Activated CD8-positive, alpha-beta memory T cell treated with anti-CD3 and anti-CD28 coated beads, Interleukin-2, amount 50 U/mL, for 1 hour (primary cell): ENCODE data around the gene RHOH.

Experiments
- DNase-seq: peaks from one replicate; pipeline ENCODE4 v3.0.0-alpha.2; 2020; ENCODE audit errors: extremely low read depth

The RHOH gene

DNA sequence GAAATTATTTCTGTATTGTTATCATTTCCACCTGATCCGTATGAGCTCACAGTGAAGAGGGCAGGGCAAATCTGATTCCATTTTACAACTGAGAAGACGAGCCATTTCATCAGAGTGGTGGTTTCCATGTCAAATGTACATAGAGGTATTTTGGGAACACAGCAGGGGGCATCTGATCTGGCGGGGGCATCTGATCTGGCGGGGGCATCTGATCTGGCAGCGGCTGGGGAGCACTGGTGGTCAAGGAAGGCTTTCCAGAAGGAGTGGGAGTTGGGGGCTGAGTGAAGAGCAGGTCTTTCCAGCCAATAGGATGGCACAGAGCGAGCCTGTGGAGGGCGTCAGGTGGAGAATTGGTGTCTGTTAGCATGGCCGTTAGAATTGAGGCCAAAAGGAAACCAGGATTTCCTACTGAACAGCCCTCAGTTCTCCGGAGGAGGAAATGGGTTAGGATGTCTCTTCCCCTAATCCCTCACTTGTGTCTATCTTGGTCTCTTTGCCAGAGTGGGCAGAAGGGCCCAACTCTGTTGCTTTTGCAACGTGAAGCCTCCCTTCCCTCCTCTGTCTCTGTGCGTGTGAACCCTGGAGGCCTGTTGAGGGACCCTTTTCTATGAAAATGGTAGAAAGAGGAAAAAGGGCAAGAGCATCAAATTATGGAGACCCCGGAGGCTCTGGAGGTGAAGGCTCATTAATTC, 41.3 kb downstream of the RHOH start:
- no peak for DNase-seq

GRCh38 chr4:40238700-40239548, 42.1 kb downstream of the RHOH start:
- DNase-seq: peak; percentile 65

DNA sequence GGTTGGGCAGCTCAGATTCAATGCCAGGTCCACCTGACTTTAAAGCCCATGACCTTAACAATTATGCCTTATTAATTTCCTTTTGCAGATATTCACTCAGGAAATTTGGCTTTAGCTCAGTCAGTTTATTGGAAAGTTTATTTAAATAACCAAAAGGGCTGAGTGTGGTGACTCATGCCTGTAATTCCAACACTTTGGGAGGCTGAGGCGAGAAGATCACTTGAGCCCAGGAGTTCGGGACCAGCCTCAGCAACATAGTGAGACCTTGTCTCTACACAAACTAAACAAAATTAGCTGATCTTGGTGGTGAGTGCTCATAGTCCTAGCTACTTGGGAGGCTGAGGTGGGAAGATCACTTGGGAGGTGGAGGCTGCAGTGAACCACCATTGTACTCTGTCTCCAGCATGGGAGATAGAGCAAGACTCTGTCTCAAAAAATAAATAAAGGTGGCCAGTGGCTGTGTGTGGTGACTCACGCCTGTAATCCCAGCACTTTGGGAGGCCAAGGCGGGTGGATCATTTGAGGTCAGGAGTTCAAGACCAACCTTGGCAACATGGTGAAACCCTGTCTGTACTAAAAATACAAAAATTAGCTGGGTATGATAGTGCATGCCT, 43.3 kb downstream of the RHOH start:
- DNase-seq: no peak

DNA sequence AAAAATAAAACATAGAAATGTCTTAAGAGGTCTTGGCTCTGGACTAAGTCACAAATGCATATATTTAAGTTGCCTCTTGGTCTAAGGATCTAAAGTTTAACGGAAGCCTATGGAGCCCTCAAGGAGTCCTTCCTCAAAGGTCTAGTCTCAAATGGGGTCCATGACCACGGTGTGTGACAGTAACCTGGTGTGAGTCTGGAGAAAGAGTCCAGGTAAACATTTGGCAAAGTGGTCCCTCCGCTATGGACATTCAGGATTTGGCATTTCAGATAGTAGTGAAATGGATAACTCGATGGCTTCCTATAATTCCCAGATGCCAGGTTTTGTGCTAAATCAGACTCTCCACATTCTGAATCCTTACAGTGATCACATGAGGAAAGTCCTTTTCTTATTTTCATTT, 44.2 kb downstream of the RHOH start:
- DNase-seq: no peak

GRCh38 chr4:40241941-40242340, 45.1 kb downstream of the RHOH start:
- DNase-seq: no peak

DNA sequence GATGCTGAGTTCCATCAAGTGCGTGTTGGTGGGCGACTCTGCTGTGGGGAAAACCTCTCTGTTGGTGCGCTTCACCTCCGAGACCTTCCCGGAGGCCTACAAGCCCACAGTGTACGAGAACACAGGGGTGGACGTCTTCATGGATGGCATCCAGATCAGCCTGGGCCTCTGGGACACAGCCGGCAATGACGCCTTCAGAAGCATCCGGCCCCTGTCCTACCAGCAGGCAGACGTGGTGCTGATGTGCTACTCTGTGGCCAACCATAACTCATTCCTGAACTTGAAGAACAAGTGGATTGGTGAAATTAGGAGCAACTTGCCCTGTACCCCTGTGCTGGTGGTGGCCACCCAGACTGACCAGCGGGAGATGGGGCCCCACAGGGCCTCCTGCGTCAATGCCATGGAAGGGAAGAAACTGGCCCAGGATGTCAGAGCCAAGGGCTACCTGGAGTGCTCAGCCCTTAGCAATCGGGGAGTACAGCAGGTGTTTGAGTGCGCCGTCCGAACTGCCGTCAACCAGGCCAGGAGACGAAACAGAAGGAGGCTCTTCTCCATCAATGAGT, 46.6 kb downstream of the RHOH start:
- no peak for DNase-seq

- no peak for DNase-seq
These were observed 47.8 kb downstream of the RHOH start for GRCh38 chr4:40244606-40245005.

- no peak for DNase-seq
These were observed 48.7 kb downstream of the RHOH start for GRCh38 chr4:40245550-40245949.

- DNase-seq: no peak
These were observed 49.4 kb downstream of the RHOH start for GRCh38 chr4:40246011-40246900.

GRCh38 chr4:40246938-40247337, 50.1 kb downstream of the RHOH start:
- no peak for DNase-seq

DNA sequence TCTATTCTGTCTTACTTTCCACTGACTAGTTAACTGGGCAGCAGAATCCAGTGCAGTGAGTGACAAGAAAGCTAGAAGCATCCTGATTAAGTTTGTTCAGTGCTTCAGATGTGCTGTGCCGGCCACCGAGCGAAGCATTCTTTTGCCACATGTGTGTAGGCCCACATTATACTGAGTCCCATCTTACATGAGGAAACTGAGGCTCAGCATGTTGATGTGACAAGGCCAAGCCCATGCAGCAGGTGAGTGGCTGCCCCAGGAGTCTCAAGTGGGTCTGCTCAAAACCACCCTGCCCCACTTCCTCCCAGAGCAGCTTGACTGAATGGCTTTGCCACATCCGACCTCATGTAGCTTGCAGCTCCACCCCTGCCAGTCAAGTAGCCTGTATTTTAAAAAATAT, 50.5 kb downstream of the RHOH start:
- no peak for DNase-seq

DNA sequence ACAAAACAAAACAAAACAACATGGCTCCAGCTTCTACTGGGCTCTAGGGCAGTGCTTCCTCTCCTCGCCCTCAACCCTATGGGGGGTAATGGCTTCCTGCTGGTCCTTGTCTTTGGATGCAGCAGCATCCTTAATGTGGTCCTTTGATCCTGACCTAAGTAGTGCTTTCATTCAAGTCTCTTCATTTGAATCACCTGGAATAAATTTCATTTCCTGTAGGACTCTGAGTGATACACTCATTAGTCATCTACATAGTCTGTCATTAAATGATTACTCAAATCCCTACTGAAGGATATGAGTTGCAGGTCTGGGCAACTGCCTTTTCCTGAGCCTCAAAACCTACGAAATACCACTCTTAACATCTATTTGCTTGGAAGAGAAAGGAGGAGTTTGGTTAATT, 54.5 kb downstream of the RHOH start:
- no peak for DNase-seq

DNA sequence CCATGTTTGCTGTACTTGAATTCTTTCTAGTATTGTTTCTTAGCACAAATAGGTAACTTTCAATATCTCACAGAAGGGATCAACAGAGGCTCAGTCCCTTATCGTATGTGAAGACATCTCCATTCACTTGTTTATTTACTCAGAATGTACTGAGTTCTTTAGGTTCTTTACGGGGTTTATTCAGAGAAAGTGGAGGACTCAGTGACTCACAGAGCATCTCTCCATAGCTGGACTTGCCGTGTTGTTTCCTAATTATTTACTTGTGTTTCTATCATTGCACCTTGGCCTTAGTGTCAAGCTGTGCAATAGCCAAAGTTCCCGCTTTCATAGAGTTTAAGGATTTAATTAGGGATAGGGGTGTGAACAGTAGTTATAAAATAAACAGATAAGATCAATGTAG, 57.1 kb downstream of the RHOH start:
- DNase-seq: no peak

DNA sequence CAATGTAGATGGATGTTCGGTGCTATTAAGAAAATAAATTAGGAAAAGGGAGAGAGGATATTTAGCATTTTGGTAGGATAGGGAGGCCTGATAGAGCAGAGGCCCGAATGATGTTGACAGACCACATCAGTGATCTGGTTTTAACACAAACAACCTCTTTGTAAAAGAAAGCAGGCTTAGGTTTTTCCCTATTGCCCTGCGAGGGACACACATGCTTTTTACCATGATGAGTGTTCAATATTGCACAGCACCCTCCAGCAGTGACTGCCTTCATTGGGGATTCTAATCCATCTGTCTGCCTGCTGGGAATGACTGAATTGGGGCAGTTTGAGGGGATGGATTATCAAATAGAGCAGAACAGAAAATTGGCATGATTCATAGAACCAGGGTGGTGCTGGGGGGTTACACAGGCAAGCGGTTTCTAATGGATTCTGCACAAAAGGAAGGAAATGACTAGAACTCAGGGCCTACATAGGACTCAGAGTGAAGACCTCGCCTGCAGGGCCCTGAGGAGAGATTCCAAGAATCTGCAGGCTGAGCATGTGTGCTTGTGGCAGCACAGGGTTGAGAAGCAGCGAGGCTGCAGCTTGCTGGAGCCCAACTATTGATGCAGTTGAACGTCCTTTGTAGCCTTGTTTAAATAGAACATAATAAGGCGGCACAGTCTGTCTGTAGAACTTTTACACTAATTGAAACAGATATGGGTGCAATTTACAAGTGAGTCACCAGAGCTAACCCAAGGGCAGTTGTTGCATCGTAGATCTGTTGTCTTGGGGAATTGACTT, 58.0 kb downstream of the RHOH start:
- no peak for DNase-seq

DNA sequence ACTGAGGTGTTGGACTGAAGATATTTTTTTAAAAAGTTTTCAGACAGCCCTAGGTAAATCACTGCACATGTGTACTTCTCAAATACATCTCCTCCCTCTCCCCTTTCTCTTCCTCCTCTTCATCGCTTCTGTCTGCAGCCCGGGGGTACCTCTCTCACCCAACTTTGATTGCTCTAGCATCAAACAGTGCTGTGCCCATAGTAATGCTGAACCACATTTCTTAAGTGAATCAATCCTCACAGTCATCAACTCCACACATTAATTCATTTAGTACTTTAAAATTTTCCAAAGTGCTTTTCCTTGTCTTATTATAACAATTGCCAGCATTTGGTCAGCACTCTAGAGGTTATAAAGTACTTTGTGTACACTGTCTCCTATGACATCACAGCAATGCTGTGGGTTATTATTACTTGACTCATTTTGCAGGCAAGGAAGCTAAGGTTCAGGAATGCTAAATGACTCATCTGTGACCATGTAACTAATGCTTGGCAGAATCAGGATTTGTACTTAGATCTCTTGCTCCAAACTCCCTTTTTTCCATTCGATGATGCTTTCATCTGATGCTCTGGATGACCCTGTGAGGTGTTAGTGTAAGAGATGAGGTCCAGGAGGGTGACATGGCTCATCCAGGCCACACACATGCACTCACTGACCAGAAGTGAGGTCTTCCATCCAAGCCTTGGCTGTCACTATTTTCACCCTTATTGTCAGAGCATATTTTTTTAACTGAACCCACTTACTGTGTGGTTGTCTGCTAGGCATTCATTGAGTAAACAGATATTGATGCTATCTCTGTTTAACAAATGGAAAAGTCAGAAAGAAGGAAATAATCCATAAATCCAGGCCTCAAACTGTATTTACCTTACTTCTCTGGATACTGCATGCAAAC, 58.8 kb downstream of the RHOH start:
- DNase-seq: no peak

DNA sequence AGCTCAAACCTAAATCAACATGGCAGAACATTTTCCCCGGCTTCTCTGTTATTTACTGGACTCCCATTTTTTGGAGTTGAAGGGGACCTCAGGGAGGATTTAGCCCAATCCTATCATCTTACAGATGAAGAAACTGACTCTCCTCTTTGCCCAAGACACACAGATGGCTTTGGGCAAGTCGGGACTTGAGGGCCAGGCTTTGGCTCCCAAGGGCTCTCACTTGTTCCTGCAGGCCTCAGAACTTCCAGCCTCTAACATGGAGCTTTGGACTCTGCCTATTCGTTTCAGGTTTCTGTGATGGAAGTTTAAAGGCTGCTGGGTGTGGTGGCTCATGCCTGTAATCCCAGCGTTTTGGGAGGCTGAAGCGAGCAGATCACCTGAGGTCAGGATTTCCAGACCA, 59.5 kb downstream of the RHOH start:
- no peak for DNase-seq

DNA sequence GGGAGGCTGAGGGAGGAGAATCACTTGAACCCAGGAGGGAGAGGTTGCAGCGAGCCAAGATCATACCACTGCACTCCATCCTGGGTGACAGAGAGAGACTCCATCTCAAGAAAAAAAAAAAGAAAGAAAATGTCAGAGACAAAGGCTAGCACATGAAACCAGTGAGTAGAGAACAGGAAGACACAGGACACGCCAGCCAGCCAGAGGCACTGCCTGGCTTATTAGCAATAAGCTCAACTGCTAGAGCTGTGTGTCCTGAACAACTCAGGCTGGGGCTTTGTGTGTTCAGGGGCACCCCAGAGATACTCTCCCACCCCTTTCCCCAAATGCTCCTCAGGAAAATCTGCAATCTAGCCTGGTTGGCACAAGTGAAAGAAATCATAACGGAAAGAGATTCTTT, 60.0 kb downstream of the RHOH start:
- no peak for DNase-seq

DNA sequence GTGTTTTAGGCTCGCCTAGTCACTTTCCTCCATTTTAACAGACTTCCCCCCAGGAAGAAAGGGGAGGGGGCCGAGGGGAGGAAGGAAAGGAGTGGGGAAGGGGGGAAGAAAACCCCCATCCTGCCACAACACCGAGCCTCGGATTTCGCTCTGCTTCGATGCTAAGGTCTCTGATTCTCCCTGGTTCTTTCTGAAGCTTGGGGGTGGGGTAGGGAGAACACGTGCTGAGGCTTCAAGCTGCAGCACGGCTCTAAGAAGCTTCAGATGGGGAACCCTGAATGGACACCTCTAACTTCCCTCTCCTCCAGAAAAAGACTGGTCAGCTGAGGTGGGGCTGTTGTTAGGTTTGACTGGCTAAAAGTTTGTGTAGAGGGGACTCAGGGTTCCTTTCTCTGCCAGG, 61.8 kb downstream of the RHOH start:
- no peak for DNase-seq

DNA sequence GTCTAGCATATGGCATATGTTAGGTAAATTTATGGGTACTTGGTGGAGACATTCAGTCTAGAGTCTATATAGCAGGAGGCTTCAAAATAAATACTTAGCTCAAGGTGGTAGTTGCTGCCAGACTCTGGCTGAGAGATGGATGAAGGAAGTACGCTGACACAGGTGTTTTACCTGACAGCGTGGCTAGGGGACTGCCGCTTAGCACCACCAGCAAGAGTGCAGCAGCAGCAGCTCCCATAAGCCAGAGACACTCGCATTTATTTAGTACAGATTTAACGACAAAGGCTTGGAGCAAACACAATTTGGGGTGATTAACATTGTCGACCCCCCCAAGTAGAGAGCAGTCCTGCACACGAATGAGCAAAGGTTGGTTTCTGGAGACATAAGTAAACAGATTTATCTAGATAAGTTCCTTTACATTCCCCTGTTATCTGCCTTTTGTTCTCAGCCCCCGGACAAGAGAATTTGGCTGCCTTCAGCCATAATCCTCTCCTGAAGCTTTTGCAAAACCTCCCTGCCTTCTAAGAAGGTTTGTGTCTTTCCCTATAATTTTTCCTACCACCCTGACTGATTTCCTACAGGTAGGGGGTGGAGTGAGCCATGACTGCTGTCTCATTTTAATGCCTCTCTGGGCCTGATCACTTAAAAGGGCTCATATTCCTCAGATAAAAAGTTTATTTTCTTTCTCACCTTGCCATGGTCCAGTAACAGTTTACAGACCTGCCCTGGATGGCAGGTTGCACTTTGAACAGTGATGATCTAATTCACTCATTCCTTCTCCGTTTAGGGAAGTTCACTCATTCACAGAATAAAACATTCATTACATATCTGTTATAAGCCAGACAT, 64.6 kb downstream of the RHOH start:
- DNase-seq: no peak
